ENCODE measurements around the gene TBC1D22A.
A peak's percentile ranks its signal among the peaks of the same experiment; 100 is the strongest.

- TF ChIP-seq POLR2A (IDR thresholded peaks at IDR 0.05) (no peak), CTCF (IDR thresholded peaks at IDR 0.05) (peak in 1 of 4 experiments; percentile 9), EP300 (IDR thresholded peaks at IDR 0.05) (no peak), POLR2AphosphoS5 (IDR thresholded peaks at IDR 0.05) (no peak)
These were observed 23.2 kb upstream of the TBC1D22A start for GRCh38 chr22:46739094-46739870.

Data from gastroesophageal sphincter (tissue), 3 donors.